GM12891 (cell line): ENCODE results near the gene ANXA3.

Experiments used
- PAX5 ChIP-seq: IDR thresholded peaks from 2 replicates; pipeline ENCODE4 v1.6.1; 2011; ENCODE audit warnings: low read length, moderate library complexity, mild to moderate bottlenecking; ENCODE audit not compliant: insufficient read depth, severe bottlenecking
- POLR2A ChIP-seq: IDR thresholded peaks from 2 replicates; pipeline ENCODE4 v1.6.1; 2011; ENCODE audit warnings: low read depth, low read length, control low read depth
- POLR2AphosphoS5 ChIP-seq: IDR thresholded peaks from 2 replicates; pipeline ENCODE4 v1.6.1; 2011; ENCODE audit warnings: low read depth, low read length, control low read depth
- POU2F2 ChIP-seq: IDR thresholded peaks from 2 replicates; pipeline ENCODE4 v1.6.1; 2011; ENCODE audit warnings: low read depth, mild to moderate bottlenecking, control low read depth, low read length, moderate library complexity
- SPI1 ChIP-seq: IDR thresholded peaks from 2 replicates; pipeline ENCODE4 v1.6.1; 2011; ENCODE audit warnings: low read depth, low read length, control low read depth
- TAF1 ChIP-seq: IDR thresholded peaks from 2 replicates; pipeline ENCODE4 v1.6.1; 2011; ENCODE audit warnings: low read depth, low read length, control low read depth

- TF ChIP-seq POLR2A = no peak
- TF ChIP-seq SPI1 = no peak
- no peak for TF ChIP-seq POU2F2
- no peak for TF ChIP-seq PAX5
- TF ChIP-seq TAF1 = no peak
- no peak for TF ChIP-seq POLR2AphosphoS5
These were observed 16.0 kb downstream of the ANXA3 start for GRCh38 chr4:78567500-78568060.
